ENCODE data around the gene SEMA5A. TPM values are rescaled to one million over a fixed set of nuclear protein-coding genes. Genes with fewer than 3 reads are reported as not detected.

The SEMA5A gene
- polyA plus RNA-seq, 1 of the 3 experiments (the other 2 are of a cell fraction), result 0.58 TPM

GRCh38 chr5:9394221-9394620, 151.7 kb downstream of the SEMA5A start:
- Histone ChIP-seq H4K20me1 (ENCODE audit: insufficient read depth) (no peaks in the 10 kb centered on the region), H3K79me2 (ENCODE audit: insufficient read depth) (no peaks in the 10 kb centered on the region), H3K4me1 (ENCODE audit: control insufficient read depth in 1 of 2, insufficient read depth in 2 of 2, low read depth in 1 of 2, low read length in 1 of 2) (peaks cover 0 to 7% of the 10 kb centered on the region in 2 experiments; a peak in 2 of 4 replicates), H2AFZ (ENCODE audit: low read depth) (no peak overlapping the region), H3K4me3 (ENCODE audit: low read depth in 2 of 2, low read length in 1 of 2) (no peak overlapping the region), H3K27ac (ENCODE audit: low read depth in 2 of 2, low read length in 1 of 2) (no peak overlapping the region), H3K9me2 (no peaks in the 10 kb centered on the region), H3K36me3 (replicated peaks in 1 of 2; ENCODE audit: control insufficient read depth in 1 of 2, insufficient read depth in 2 of 2, low read length in 1 of 2) (no peaks in the 10 kb centered on the region), H3K27me3 (ENCODE audit: insufficient read depth) (no peaks in the 10 kb centered on the region), H3K9me3 (no peaks in the 10 kb centered on the region), H3K9ac (no peak overlapping the region), H3K4me2 (no peak overlapping the region), H3F3A (replicated peaks; ENCODE audit: insufficient read depth) (no peaks in the 10 kb centered on the region)
- TF ChIP-seq USF2 (IDR thresholded peaks at IDR 0.05; ENCODE audit: borderline replicate concordance, low read depth, low read length), result no peak
- TF ChIP-seq TCF12 (IDR thresholded peaks at IDR 0.05), result no peak
- TF ChIP-seq TAF1 (IDR thresholded peaks at IDR 0.05; ENCODE audit: borderline replicate concordance, low read depth, low read length), result no peak
- TF ChIP-seq PBX3 (IDR thresholded peaks at IDR 0.05), result no peak
- no peak for TF ChIP-seq CHD2 (IDR thresholded peaks at IDR 0.05; ENCODE audit: low read length, partially characterized antibody)
- no peak for TF ChIP-seq SIN3A (IDR thresholded peaks at IDR 0.05; ENCODE audit: borderline replicate concordance, low read depth, low read length)
- no peak for TF ChIP-seq JUND (IDR thresholded peaks at IDR 0.05)
- no peak for TF ChIP-seq ZBTB33 (IDR thresholded peaks at IDR 0.05; ENCODE audit: borderline replicate concordance, low read depth)
- no peak for TF ChIP-seq GABPA (IDR thresholded peaks at IDR 0.05; ENCODE audit: low read depth)
- no peak for TF ChIP-seq EP300 (IDR thresholded peaks at IDR 0.05; ENCODE audit: borderline replicate concordance in 1 of 2, low read depth in 1 of 2, low read length in 1 of 2)
- no peak for TF ChIP-seq USF1 (IDR thresholded peaks at IDR 0.05; ENCODE audit: borderline replicate concordance, low read depth)
- TF ChIP-seq FOSL2 (IDR thresholded peaks at IDR 0.05; ENCODE audit: borderline replicate concordance, low read depth), result no peak
- no peak for TF ChIP-seq SMC3 (IDR thresholded peaks at IDR 0.05; ENCODE audit: low read depth, low read length)
- TF ChIP-seq MXI1 (IDR thresholded peaks at IDR 0.05; ENCODE audit: low read depth, low read length), result no peak
- no peak for TF ChIP-seq MAX (IDR thresholded peaks at IDR 0.05; ENCODE audit: low read depth)
- no peak for TF ChIP-seq REST (IDR thresholded peaks at IDR 0.05; ENCODE audit: low read depth, low read length)
- TF ChIP-seq RAD21 (IDR thresholded peaks at IDR 0.05; ENCODE audit: low read length), result no peak
- TF ChIP-seq NFIC (IDR thresholded peaks at IDR 0.05; ENCODE audit: borderline replicate concordance), result no peak
- TF ChIP-seq RCOR1 (IDR thresholded peaks at IDR 0.05; ENCODE audit: low read length), result no peak
- no peak for TF ChIP-seq IRF3 (IDR thresholded peaks at IDR 0.05; ENCODE audit: low read depth, low read length)
- DNase-seq, result no peak
- POLR2A ChIA-PET, result no interaction called here
- CTCF ChIA-PET, result interaction anchor here (1.5 kb wide), 1 partner anchor 150 kb away, joined by 3 read pairs; no protein-coding TSS in a partner anchor
- WGBS (ENCODE audit: low lambda C conversion rate), result 68% methylated on average over 6 of the region's 6 CpGs
